Neural cell (in vitro differentiated cells): ENCODE results near the gene ARHGAP18. TPM values are rescaled to one million over a fixed set of nuclear protein-coding genes. Genes with fewer than 3 reads are reported as not detected.

ENCODE experiments used
- H2AFZ ChIP-seq: fragments of 200-600, 300-800 bp; sonication (generic), shearing (Covaris generic); 2 replicates; pipeline ENCODE4 v1.6.0; 2014; ENCODE audit warnings: low read depth, mild to moderate bottlenecking, antibody characterized with exemption, low read length, moderate library complexity
- H3F3A ChIP-seq: fragments of 200-600 bp; shearing (Covaris generic); 2 replicates; pipeline ENCODE4 v1.6.1; 2016; ENCODE audit warnings: mild to moderate bottlenecking, moderate library complexity, mixed read lengths, antibody characterized with exemption, low read length; ENCODE audit not compliant: insufficient read depth, poor library complexity, severe bottlenecking
- H3K27ac ChIP-seq: fragments of 200-600, 300-800 bp; sonication (generic), shearing (Covaris generic); 2 replicates; pipeline ENCODE4 v1.5.1; 2014; ENCODE audit warnings: mild to moderate bottlenecking, low read length, moderate library complexity
- H3K27me3 ChIP-seq: fragments of 300-800, 200-600 bp; sonication (generic), shearing (Covaris generic); 2 replicates; pipeline ENCODE4 v1.6.0; 2014; ENCODE audit warnings: mild to moderate bottlenecking, low read depth, low read length, moderate library complexity; ENCODE audit not compliant: insufficient read depth
- H3K36me3 ChIP-seq: fragments of 300-800, 200-600 bp; sonication (generic), shearing (Covaris generic); 2 replicates; pipeline ENCODE4 v1.5.1; 2014; ENCODE audit warnings: mild to moderate bottlenecking, antibody characterized with exemption, low read length, moderate library complexity; ENCODE audit not compliant: insufficient read depth
- H3K4me2 ChIP-seq: fragments of 300-800, 200-600 bp; sonication (generic), shearing (Covaris generic); 2 replicates; pipeline ENCODE4 v1.6.0; 2014; ENCODE audit warnings: mild to moderate bottlenecking, low read length
- H3K4me3 ChIP-seq: fragments of 300-800, 200-600 bp; sonication (generic), shearing (Covaris generic); 2 replicates; pipeline ENCODE4 v1.5.1; 2014; ENCODE audit warnings: mild to moderate bottlenecking, low read length, moderate library complexity
- H3K79me2 ChIP-seq: fragments of 200-600 bp; shearing (Covaris generic); replicated peaks from 2 replicates; pipeline ENCODE4 v1.6.0; 2014; ENCODE audit warnings: mild to moderate bottlenecking, low read length, moderate library complexity; ENCODE audit not compliant: insufficient read depth
- H3K9ac ChIP-seq: fragments of 300-800, 200-600 bp; sonication (generic), shearing (Covaris generic); 2 replicates; pipeline ENCODE4 v1.6.1; 2016; ENCODE audit warnings: mild to moderate bottlenecking, low read length, mixed read lengths
- H3K9me2 ChIP-seq: fragments of 200-600 bp; shearing (Covaris generic); 2 replicates; pipeline ENCODE4 v1.6.1; 2016; ENCODE audit warnings: mild to moderate bottlenecking, low read length, mixed read lengths; ENCODE audit not compliant: insufficient read depth
- H3K9me3 ChIP-seq: fragments of 200-600, 300-800 bp; sonication (generic), shearing (Covaris generic); 2 replicates; pipeline ENCODE4 v1.6.1; 2016; ENCODE audit warnings: mild to moderate bottlenecking, mixed run types, low read length, moderate library complexity, mixed read lengths
- H4K20me1 ChIP-seq: fragments of 200-600 bp; shearing (Covaris generic); 2 replicates; pipeline ENCODE4 v1.6.1; 2016; ENCODE audit warnings: mild to moderate bottlenecking, mixed run types; ENCODE audit not compliant: insufficient read depth
- CTCF ChIP-seq: fragments of 450-650 bp; IDR thresholded peaks from 2 replicates; pipeline ENCODE4 v1.5.1; 2014; ENCODE audit warnings: antibody characterized with exemption, mild to moderate bottlenecking, moderate library complexity; ENCODE audit not compliant: poor library complexity, severe bottlenecking
- EP300 ChIP-seq: fragments of 450-650 bp; conservative IDR thresholded peaks from 2 replicates; pipeline ENCODE4 v1.6.1; 2014; ENCODE audit warnings: antibody characterized with exemption, mild to moderate bottlenecking, moderate library complexity; ENCODE audit not compliant: poor library complexity, severe bottlenecking
- EZH2 ChIP-seq: fragments of 200-600, 300-800 bp; shearing (Covaris generic), sonication (generic); IDR thresholded peaks from 2 replicates; pipeline ENCODE4 v1.6.1; 2014; ENCODE audit warnings: antibody characterized with exemption, low read length, borderline replicate concordance, mild to moderate bottlenecking; ENCODE audit not compliant: insufficient read depth, poor library complexity, severe bottlenecking
- MXI1 ChIP-seq: fragments of 450-650 bp; conservative IDR thresholded peaks from 2 replicates; pipeline ENCODE4 v1.6.1; 2014; ENCODE audit warnings: antibody characterized with exemption, mild to moderate bottlenecking; ENCODE audit not compliant: poor library complexity, severe bottlenecking
- POLR2AphosphoS5 ChIP-seq: IDR thresholded peaks from 2 replicates; pipeline ENCODE4 v1.6.1; 2012
- RAD21 ChIP-seq: fragments of 450-650 bp; conservative IDR thresholded peaks from 2 replicates; pipeline ENCODE4 v1.6.1; 2014; ENCODE audit warnings: antibody characterized with exemption, mild to moderate bottlenecking, moderate library complexity
- SMC3 ChIP-seq: fragments of 450-650 bp; conservative IDR thresholded peaks from 2 replicates; pipeline ENCODE4 v1.6.1; 2014; ENCODE audit warnings: antibody characterized with exemption, mild to moderate bottlenecking, moderate library complexity; ENCODE audit not compliant: poor library complexity
- TAF1 ChIP-seq: IDR thresholded peaks from 2 replicates; pipeline ENCODE4 v1.6.1; 2012; ENCODE audit warnings: low read depth
- polyA plus RNA-seq: library from polyadenylated mRNA; depleted of rRNA; stranded (reverse); fragments of >200 nt; gene quantifications from 2 replicates; pipeline ENCODE4 v1.2.3, GENCODE V29; 2014
- TF ChIP-seq, protein P1 (sequence below): IDR thresholded peaks from 2 replicates; pipeline ENCODE4 v1.6.1; 2012; ENCODE audit warnings: borderline replicate concordance

Gene ARHGAP18
- polyA plus RNA-seq, 1 donor from 2014 or later: 4.7 TPM

DNA sequence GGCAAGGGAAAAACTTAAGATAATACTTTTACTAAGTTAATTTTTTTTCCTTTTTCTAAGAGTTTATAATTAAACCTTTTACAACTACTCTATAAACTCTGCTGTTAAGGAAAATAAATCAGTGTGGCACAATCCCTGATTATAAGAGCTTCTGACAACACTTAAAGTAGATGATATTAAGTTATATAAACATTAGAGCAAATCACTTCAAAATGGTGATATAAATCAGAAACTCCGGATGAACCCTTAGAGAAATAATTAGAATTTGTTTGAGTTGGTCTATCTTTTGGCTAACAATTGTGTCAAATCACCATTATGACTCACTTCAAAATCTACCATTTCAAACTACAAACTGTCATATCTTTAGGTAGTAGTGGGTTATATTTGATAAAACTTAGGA, 104.9 kb downstream of the ARHGAP18 start:
- Histone ChIP-seq H3K27ac (no peak overlapping the region), H3K9me2 (peaks cover 2% of the 10 kb centered on the region), H3K4me3 (no peak overlapping the region), H3K36me3 (no peaks in the 10 kb centered on the region), H3K79me2 (no peaks in the 10 kb centered on the region), H4K20me1 (no peaks in the 10 kb centered on the region), H3K9ac (no peak overlapping the region), H3F3A (no peaks in the 10 kb centered on the region), H3K9me3 (no peaks in the 10 kb centered on the region), H2AFZ (no peak overlapping the region), H3K4me2 (no peak overlapping the region), H3K27me3 (no peaks in the 10 kb centered on the region)
- TF ChIP-seq SMC3 (no peak), CTCF (no peak), EP300 (no peak), TAF1 (no peak), RAD21 (no peak)
- TF ChIP-seq, protein P1, sequence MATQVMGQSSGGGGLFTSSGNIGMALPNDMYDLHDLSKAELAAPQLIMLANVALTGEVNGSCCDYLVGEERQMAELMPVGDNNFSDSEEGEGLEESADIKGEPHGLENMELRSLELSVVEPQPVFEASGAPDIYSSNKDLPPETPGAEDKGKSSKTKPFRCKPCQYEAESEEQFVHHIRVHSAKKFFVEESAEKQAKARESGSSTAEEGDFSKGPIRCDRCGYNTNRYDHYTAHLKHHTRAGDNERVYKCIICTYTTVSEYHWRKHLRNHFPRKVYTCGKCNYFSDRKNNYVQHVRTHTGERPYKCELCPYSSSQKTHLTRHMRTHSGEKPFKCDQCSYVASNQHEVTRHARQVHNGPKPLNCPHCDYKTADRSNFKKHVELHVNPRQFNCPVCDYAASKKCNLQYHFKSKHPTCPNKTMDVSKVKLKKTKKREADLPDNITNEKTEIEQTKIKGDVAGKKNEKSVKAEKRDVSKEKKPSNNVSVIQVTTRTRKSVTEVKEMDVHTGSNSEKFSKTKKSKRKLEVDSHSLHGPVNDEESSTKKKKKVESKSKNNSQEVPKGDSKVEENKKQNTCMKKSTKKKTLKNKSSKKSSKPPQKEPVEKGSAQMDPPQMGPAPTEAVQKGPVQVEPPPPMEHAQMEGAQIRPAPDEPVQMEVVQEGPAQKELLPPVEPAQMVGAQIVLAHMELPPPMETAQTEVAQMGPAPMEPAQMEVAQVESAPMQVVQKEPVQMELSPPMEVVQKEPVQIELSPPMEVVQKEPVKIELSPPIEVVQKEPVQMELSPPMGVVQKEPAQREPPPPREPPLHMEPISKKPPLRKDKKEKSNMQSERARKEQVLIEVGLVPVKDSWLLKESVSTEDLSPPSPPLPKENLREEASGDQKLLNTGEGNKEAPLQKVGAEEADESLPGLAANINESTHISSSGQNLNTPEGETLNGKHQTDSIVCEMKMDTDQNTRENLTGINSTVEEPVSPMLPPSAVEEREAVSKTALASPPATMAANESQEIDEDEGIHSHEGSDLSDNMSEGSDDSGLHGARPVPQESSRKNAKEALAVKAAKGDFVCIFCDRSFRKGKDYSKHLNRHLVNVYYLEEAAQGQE: no peak

- Histone ChIP-seq H3K27ac (no peak overlapping the region), H3K79me2 (no peaks in the 10 kb centered on the region), H3K4me2 (no peak overlapping the region), H4K20me1 (no peaks in the 10 kb centered on the region), H3K4me3 (no peak overlapping the region), H2AFZ (no peak overlapping the region), H3K9ac (no peak overlapping the region), H3F3A (no peaks in the 10 kb centered on the region), H3K9me2 (peaks cover 2% of the 10 kb centered on the region), H3K9me3 (no peaks in the 10 kb centered on the region), H3K27me3 (no peaks in the 10 kb centered on the region), H3K36me3 (no peaks in the 10 kb centered on the region)
- TF ChIP-seq EP300 (no peak), MXI1 (no peak), CTCF (no peak), SMC3 (no peak), TAF1 (no peak), RAD21 (no peak), EZH2 (no peak), POLR2AphosphoS5 (no peak)
- TF ChIP-seq, protein P1: no peak
These were observed 105.7 kb downstream of the ARHGAP18 start for GRCh38 chr6:129604321-129604720.
